Kidney (tissue), 14 donors: ENCODE measurements around the gene KIF22. TPM values are rescaled to one million over a fixed set of nuclear protein-coding genes. Genes with fewer than 3 reads are reported as not detected.

ENCODE experiments used
- DNase-seq, 5 donors: peaks; one replicate each; pipeline ENCODE4 v3.0.0-alpha.2; 2013 to 2020
- FAIRE-seq: peaks from 2 replicates; lab custom pipeline; 2012; peaks lifted over from hg19 to GRCh38; lab: Jason Lieb, UNC
- H3K27ac ChIP-seq, 2 donors: one replicate each; pipeline ENCODE4 v1.7.0; 2013; ENCODE audit warnings: low read depth in 2 of 2, low read length in 2 of 2, inconsistent platforms in 1 of 2
- H3K27me3 ChIP-seq: one replicate; pipeline ENCODE4 v1.7.1; 2013; ENCODE audit warnings: low read length, inconsistent platforms; ENCODE audit not compliant: control insufficient read depth, insufficient read depth
- H3K36me3 ChIP-seq, 3 donors: one replicate each; pipeline versions ENCODE4 v1.7.0 to v1.7.1; 2013; ENCODE audit warnings: low read length in 3 of 3, control low read depth in 1 of 3, inconsistent platforms in 1 of 3; ENCODE audit not compliant: insufficient read depth in 3 of 3, control insufficient read depth in 2 of 3
- H3K4me1 ChIP-seq, 3 donors: one replicate each; pipeline versions ENCODE4 v1.7.0 to v1.7.1; 2013; ENCODE audit warnings: low read length in 3 of 3, inconsistent platforms in 1 of 3, low read depth in 1 of 3; ENCODE audit not compliant: control insufficient read depth in 2 of 3, insufficient read depth in 2 of 3
- H3K4me3 ChIP-seq, 3 donors: one replicate each; pipeline versions ENCODE4 v1.7.0 to v1.8.1; 2013; ENCODE audit warnings: low read length in 3 of 3, control low read depth in 1 of 3, inconsistent platforms in 1 of 3
- H3K9ac ChIP-seq, 3 donors: one replicate each; pipeline versions ENCODE4 v1.7.0 to v1.7.1; 2013; ENCODE audit warnings: low read length in 3 of 3, control low read depth in 1 of 3, inconsistent platforms in 1 of 3
- H3K9me3 ChIP-seq, 3 donors: one replicate each; pipeline versions ENCODE4 v1.7.0 to v1.7.1; 2013; ENCODE audit warnings: low read length in 3 of 3, control low read depth in 1 of 3, inconsistent platforms in 1 of 3; ENCODE audit not compliant: control insufficient read depth in 2 of 3, insufficient read depth in 1 of 3
- CTCF ChIP-seq: IDR thresholded peaks from 3 replicates; pipeline ENCODE4 v1.5.1; 2012; ENCODE audit warnings: mild to moderate bottlenecking, moderate library complexity, borderline replicate concordance; ENCODE audit not compliant: insufficient read depth; ENCODE audit errors: extremely low read depth
- intact Hi-C: fragments of 100-400 bp; cut with DNase I; formaldehyde crosslinking; loops from one replicate; pipeline ENCODE4 v1.11.1; 2022
- polyA plus RNA-seq: library from polyadenylated mRNA; stranded (reverse); fragments of 350-450 nt; fragmentation: Illumina TruSeq; extraction: RNeasy Lipid Tissue Mini Kit (QIAGEN cat#74804); gene quantifications from one replicate; pipeline ENCODE4 v1.2.3, GENCODE V29; 2014; ENCODE audit warnings: low read depth, low replicate concordance; ENCODE audit not compliant: insufficient read depth
- total RNA-seq: library from RNA; stranded (reverse); fragmentation: NEBNext Ultra II Directional; extraction: Animal tissue kit (Norgen Biotek cat#: 25700); gene quantifications from one replicate; pipeline ENCODE4 v1.2.1, GENCODE V29; 2021
- donor health status: control.
- donor health status: control.
- donor health status: control.
- donor health status: control.
- donor health status: control.
- donor health status: DM: yes; HTN: yes; CAD: no.
- donor health status: Normal renal cell carcinoma (clear cell type).

KIF22 gene
- total and polyA plus RNA-seq, 2 donors from 2014 or later, result 32.3 to 42.9 TPM

GRCh38 chr16:29813644-29814562 is 23.4 kb downstream of the KIF22 start:
- DNase-seq (peak in 2 of 5 donors; percentile 63 to 77), FAIRE-seq (no peak)
- H3K9me3 ChIP-seq, result no peaks in the 10 kb centered on the region
- H3K27ac ChIP-seq, result no peak overlapping the region
- intact Hi-C loops, result no loop called here
- H3K4me3 ChIP-seq, result no peak overlapping the region
- H3K36me3 ChIP-seq, result peaks cover 0 to under 1% (median 0%) of the 10 kb centered on the region in 3 donors
- peaks cover 0 to 23% (median 10%) of the 10 kb centered on the region in 3 donors for H3K4me1 ChIP-seq
- H3K9ac ChIP-seq, result peak overlapping the region in 1 of 3 donors; percentile 3
- TF ChIP-seq CTCF, result no peak
- no peaks in the 10 kb centered on the region for H3K27me3 ChIP-seq

GRCh38 chr16:29814592-29814991 is 24.0 kb downstream of the KIF22 start:
- peaks cover 0 to 5% (median 0%) of the 10 kb centered on the region in 3 donors for H3K36me3 ChIP-seq
- H3K4me1 ChIP-seq, result peaks cover 0 to 24% (median 8%) of the 10 kb centered on the region in 3 donors
- intact Hi-C loops, result no loop called here
- H3K4me3 ChIP-seq, result no peak overlapping the region
- no peaks in the 10 kb centered on the region for H3K9me3 ChIP-seq
- TF ChIP-seq CTCF, result no peak
- no peak overlapping the region for H3K27ac ChIP-seq
- peak in 2 of 5 donors; percentile 68 to 71 for DNase-seq
- no peak overlapping the region for H3K9ac ChIP-seq
- no peak for FAIRE-seq
- no peaks in the 10 kb centered on the region for H3K27me3 ChIP-seq

- peak overlapping the region in 1 of 2 donors; percentile 57 for H3K27ac ChIP-seq
- FAIRE-seq (no peak), DNase-seq (peak in 3 of 5 donors; percentile 41 to 87 (median 84))
- intact Hi-C loops, result no loop called here
- H3K36me3 ChIP-seq, result peaks cover 0 to 5% (median 0%) of the 10 kb centered on the region in 3 donors
- peak overlapping the region in 1 of 3 donors; percentile 86 for H3K9ac ChIP-seq
- peak overlapping the region; percentile 82 to 91 (median 85) for H3K4me3 ChIP-seq
- H3K9me3 ChIP-seq, result no peaks in the 10 kb centered on the region
- TF ChIP-seq CTCF, result no peak
- no peaks in the 10 kb centered on the region for H3K27me3 ChIP-seq
- peaks cover 0 to 29% (median 14%) of the 10 kb centered on the region in 3 donors for H3K4me1 ChIP-seq
Measured at GRCh38 chr16:29815032-29815721, 24.6 kb downstream of the KIF22 start.
